MM.1S (cell line): Measurements from ENCODE around the gene INO80D.

ENCODE experiments used
- DNase-seq: peaks from one replicate; pipeline ENCODE4 v3.0.0-alpha.2; 2015
- H2AFZ ChIP-seq: fragments of 300-600 bp; sonication (generic); 2 replicates; pipeline ENCODE4 v1.6.0; 2016; ENCODE audit warnings: antibody characterized with exemption, low read length
- H3F3A ChIP-seq: fragments of 300-600 bp; sonication (generic); 2 replicates; pipeline ENCODE4 v1.6.1; 2016; ENCODE audit warnings: mild to moderate bottlenecking, antibody characterized with exemption, low read length, moderate library complexity, mixed read lengths; ENCODE audit not compliant: insufficient read depth
- H3K27ac ChIP-seq: fragments of 300-600 bp; sonication (generic); 2 replicates; pipeline ENCODE4 v1.5.1; 2016; ENCODE audit warnings: mild to moderate bottlenecking, low read length
- H3K27me3 ChIP-seq: fragments of 300-600 bp; sonication (generic); replicated peaks from 2 replicates; pipeline ENCODE4 v1.6.0; 2016; ENCODE audit warnings: low read length; ENCODE audit not compliant: insufficient read depth
- H3K36me3 ChIP-seq: fragments of 300-600 bp; sonication (generic); replicated peaks from 2 replicates; pipeline ENCODE4 v1.6.1; 2016; ENCODE audit warnings: mild to moderate bottlenecking, low read length, mixed read lengths; ENCODE audit not compliant: insufficient read depth
- H3K4me1 ChIP-seq: fragments of 300-600 bp; sonication (generic); 2 replicates; pipeline ENCODE4 v1.6.1; 2016; ENCODE audit warnings: low read length, mixed read lengths
- H3K4me2 ChIP-seq: fragments of 300-600 bp; sonication (generic); 2 replicates; pipeline ENCODE4 v1.6.0; 2016; ENCODE audit warnings: low read depth, low read length
- H3K4me3 ChIP-seq: fragments of 300-600 bp; sonication (generic); 2 replicates; pipeline ENCODE4 v1.5.1; 2016; ENCODE audit warnings: low read length, mixed read lengths
- H3K79me2 ChIP-seq: fragments of 300-600 bp; sonication (generic); 2 replicates; pipeline ENCODE4 v1.6.1; 2016; ENCODE audit warnings: mixed run types, low read length, mixed read lengths
- H3K9ac ChIP-seq: fragments of 300-600 bp; sonication (generic); 2 replicates; pipeline ENCODE4 v1.6.1; 2016; ENCODE audit warnings: low read length, mixed read lengths
- H3K9me2 ChIP-seq: fragments of 300-600 bp; sonication (generic); replicated peaks from 2 replicates; pipeline ENCODE4 v1.6.1; 2016; ENCODE audit warnings: mild to moderate bottlenecking, low read length, mixed read lengths; ENCODE audit not compliant: insufficient read depth
- H3K9me3 ChIP-seq: fragments of 300-600 bp; sonication (generic); replicated peaks from 2 replicates; pipeline ENCODE4 v1.6.1; 2016; ENCODE audit warnings: mild to moderate bottlenecking, low read length, mixed read lengths; ENCODE audit not compliant: insufficient read depth
- H4K20me1 ChIP-seq: fragments of 300-600 bp; sonication (generic); 2 replicates; pipeline ENCODE4 v1.6.1; 2016; ENCODE audit warnings: mild to moderate bottlenecking, low read length, moderate library complexity, mixed read lengths; ENCODE audit not compliant: insufficient read depth
- CTCF ChIP-seq: fragments of 300-600 bp; sonication (generic); IDR thresholded peaks from 2 replicates; pipeline ENCODE4 v1.5.1; 2016; ENCODE audit warnings: antibody characterized with exemption, low read length, mixed read lengths
- EZH2 ChIP-seq: fragments of 300-600 bp; sonication (generic); optimal IDR thresholded peaks from 2 replicates; pipeline ENCODE3; 2017; ENCODE audit warnings: low read depth, mild to moderate bottlenecking, antibody characterized with exemption, low read length, mixed read lengths
- EZH2phosphoT487 ChIP-seq: fragments of 300-600 bp; sonication (generic); IDR thresholded peaks from 2 replicates; pipeline ENCODE4 v1.6.1; 2018; ENCODE audit warnings: antibody characterized with exemption, low read length

Gene INO80D

GRCh38 chr2:206086716-206087350 is 859 bp upstream of the INO80D start:
- Histone ChIP-seq H3F3A (peaks cover 17% of the 10 kb centered on the region), H3K36me3 (no peaks in the 10 kb centered on the region), H3K79me2 (peaks cover 55% of the 10 kb centered on the region), H2AFZ (0 out of 2 replicates have a peak overlapping the region, but pooled peaks have one; percentile 88), H3K9ac (peak overlapping the region; percentile 93; the same call in 1 of the 2 replicates), H3K4me3 (peak overlapping the region; percentile 89), H3K9me2 (no peaks in the 10 kb centered on the region), H3K27ac (peak overlapping the region; percentile 94; the same call in 1 of the 2 replicates), H3K27me3 (no peaks in the 10 kb centered on the region), H3K4me2 (peak overlapping the region; percentile 53), H4K20me1 (no peaks in the 10 kb centered on the region), H3K9me3 (no peaks in the 10 kb centered on the region), H3K4me1 (peaks cover 10% of the 10 kb centered on the region)
- TF ChIP-seq EZH2phosphoT487 (no peak), EZH2 (no peak), CTCF (no peak)
- peak; percentile 21 for DNase-seq

GRCh38 chr2:206084870-206085741 is 868 bp downstream of the INO80D start:
- peak; percentile 28 for DNase-seq
- H3K4me2 ChIP-seq = peak overlapping the region; percentile 96
- TF ChIP-seq EZH2phosphoT487 (no peak), EZH2 (no peak), CTCF (no peak)

GRCh38 chr2:206084439-206084869 is 1.5 kb downstream of the INO80D start:
- H3K79me2 ChIP-seq = peaks cover 77% of the 10 kb centered on the region
- H2AFZ ChIP-seq = peak overlapping the region; percentile 52
- DNase-seq = peak; percentile 15
- no peaks in the 10 kb centered on the region for H3K9me2 ChIP-seq
- peak overlapping the region; percentile 94 for H3K4me3 ChIP-seq
- peaks cover 18% of the 10 kb centered on the region for H3K4me1 ChIP-seq
- peak overlapping the region; percentile 85 for H3K9ac ChIP-seq
- peaks cover 17% of the 10 kb centered on the region for H3F3A ChIP-seq
- peak overlapping the region; percentile 66; the same call in 1 of the 2 replicates for H3K27ac ChIP-seq
- TF ChIP-seq EZH2phosphoT487 (no peak), EZH2 (no peak)
- no peaks in the 10 kb centered on the region for H3K9me3 ChIP-seq
- peak overlapping the region; percentile 96 for H3K4me2 ChIP-seq
- H3K36me3 ChIP-seq = no peaks in the 10 kb centered on the region
- peaks cover 7% of the 10 kb centered on the region; the same call in 1 of the 2 replicates for H4K20me1 ChIP-seq
- no peaks in the 10 kb centered on the region for H3K27me3 ChIP-seq

More at GRCh38 chr2:206084870-206085741, 868 bp downstream of the INO80D start:
- Histone ChIP-seq H3F3A (peaks cover 17% of the 10 kb centered on the region), H3K27ac (peak overlapping the region; percentile 94; the same call in 1 of the 2 replicates), H3K27me3 (no peaks in the 10 kb centered on the region), H3K9ac (peak overlapping the region; percentile 93), H3K36me3 (no peaks in the 10 kb centered on the region), H2AFZ (peak overlapping the region; percentile 52), H3K4me3 (peak overlapping the region; percentile 94), H3K79me2 (peaks cover 71% of the 10 kb centered on the region), H3K4me1 (peaks cover 18% of the 10 kb centered on the region), H3K9me2 (no peaks in the 10 kb centered on the region), H4K20me1 (peaks cover 6% of the 10 kb centered on the region; the same call in 1 of the 2 replicates), H3K9me3 (no peaks in the 10 kb centered on the region)
